HG03025 (cell line): Measurements from ENCODE around the gene CORO2A.
A peak's percentile ranks its signal among the peaks of the same experiment; 100 is the strongest.

Experiments used
- ATAC-seq: cut with Tn5 transposase; IDR thresholded peaks from one replicate; pipeline ENCODE4 v1.9.1; 2021; ENCODE audit warnings: mild to moderate bottlenecking, moderate library complexity; ENCODE audit not compliant: unreplicated experiment, low FRiP score

The CORO2A gene

DNA sequence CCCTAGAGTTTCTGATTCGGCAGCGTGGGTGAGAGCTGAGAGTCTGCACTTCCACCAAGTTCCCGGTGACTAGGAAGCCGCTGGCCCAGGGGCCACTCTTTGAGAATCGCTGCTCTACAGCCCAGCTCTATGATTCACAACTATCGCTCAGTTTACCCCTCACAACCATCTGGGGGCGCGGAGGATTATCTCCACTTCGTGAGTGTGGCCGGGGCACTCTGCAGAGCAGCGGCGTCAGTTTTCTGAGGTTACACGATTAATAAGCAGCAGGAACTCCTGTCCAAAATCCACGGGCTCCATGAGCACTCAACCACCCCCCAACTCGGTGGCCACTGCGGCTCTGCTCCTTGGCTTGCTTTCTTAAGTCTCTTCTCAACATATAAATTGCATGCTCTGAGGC is 19.3 kb downstream of the CORO2A start:
- no peak for ATAC-seq

DNA sequence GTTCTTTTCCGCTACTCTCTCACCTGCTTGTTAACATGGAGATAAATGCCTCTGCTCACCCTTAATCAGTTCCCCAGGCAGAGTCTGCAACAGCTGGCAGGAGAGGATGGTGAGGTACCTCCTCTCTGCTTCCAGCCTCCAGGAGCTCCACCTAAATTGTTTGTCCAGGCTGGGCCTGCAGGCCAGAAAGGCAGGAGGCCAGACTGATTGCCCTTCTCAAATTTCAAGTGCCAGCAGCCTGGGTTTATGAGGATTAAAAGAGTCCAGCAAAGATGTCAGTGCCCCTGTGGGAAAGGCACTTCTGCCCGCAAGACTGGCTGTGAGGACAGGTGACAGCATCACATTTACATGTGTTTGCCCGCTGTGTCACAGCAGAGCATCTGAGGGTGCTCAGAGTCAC is 19.8 kb downstream of the CORO2A start:
- no peak for ATAC-seq

DNA sequence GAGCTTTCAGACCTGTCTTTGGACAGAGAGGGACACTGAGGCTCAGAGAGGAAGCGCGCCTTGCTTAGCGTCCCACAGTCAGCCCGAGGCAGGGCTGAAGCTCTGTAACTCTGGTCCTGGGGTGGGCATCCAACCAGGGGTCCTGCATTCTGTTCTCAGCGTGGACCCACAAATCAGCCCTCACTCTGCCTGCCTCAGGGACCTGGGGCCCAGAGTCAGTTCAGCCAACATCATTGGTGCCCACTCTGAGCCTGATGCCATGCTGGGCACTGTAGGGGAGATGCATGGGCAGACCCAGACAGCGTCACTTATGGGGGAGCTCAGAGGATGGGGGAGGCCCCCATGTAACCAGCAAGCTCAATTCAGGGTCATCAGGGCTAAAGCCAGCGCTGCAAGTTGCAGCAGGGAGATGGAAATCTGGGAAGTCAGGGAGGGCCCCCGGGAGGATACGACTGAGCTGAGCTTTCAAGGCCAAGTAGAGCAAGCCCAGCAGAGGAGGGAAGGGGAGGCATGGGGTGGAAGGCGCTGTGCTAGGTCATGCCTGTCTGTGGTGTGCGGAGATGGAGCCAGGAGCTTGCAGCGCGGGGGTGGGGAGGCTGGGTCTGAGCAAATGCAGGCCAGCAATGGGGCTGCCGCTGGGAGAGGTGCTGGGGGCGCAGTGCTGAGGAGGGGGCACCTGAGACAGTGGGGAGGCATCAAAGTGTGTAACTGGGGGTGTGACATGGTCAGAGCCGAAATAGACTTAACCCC is 21.1 kb downstream of the CORO2A start:
- no peak for ATAC-seq

DNA sequence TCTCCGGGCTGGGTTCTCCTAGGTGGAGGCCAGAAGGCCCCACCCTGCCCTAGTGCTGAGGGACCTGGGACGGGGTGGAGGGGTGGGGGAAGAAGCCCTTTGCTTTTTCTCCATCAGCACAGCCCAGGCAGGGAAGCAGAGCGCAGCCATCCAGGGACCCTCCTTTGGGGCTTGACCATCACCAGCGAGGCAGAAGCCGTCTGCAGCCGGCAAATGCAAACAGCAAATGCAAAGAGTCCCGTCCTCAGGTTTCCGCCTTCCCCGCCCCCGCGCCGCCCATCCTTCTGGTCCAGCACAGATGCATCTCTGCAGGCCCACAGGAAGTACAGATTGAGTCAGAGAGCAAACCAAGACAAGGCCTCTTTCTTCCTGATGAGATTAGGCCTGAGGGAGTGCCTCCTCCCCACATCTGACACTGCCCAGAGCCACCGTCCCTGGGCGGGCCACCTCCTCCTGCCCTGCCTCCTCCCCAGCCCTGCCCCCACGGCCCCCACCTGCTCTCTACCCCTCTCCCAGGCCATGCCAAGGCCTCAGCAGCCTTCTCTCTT is 23.4 kb downstream of the CORO2A start:
- ATAC-seq, result peak; percentile 93

DNA sequence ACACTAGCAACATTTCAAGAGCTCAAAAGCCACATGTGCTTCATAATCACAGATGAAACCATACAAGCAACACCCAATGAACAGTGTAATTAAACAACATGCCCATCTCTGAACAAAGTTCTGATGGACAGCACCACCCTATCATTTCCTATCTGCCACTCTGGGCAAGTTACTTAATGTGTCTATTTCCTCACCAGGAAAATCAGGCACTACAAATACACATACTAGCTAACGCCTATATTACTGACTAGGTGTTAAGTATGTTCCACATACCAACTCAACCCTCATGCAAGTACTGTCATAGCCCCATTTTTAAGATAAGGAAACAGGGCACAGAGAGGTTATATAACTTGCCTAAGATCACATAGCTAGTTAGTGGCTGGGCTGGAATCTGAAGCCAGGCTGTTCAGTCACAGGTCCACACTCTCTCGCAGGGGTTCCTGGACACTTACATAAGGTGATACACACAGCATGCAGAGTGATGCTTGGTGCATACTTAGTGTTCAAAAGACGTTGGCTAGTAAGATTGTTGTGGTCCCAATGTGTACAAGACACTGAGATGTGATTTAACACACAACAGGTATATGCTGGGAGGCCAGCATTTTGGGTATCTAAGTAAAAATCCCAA is 24.2 kb downstream of the CORO2A start:
- ATAC-seq, result no peak

DNA sequence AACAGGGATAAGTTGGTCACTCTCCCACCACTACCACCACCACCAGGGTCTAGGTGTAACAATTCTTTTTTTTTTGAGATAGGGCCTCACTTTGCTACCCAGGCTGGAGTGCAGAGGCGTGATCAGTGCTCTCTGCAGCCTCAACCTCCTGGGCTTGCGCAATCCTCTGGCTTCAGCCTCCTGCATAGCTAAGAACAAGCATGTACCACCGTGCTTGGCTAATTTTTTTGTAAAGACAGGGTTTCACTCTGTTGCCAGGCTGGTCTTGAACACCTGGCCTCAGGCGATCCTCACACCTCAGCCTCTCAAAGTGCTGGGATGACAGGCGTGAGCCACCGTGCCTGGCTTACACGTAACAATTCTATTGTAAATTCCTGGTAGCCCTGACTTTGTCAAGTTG is 27.5 kb downstream of the CORO2A start:
- no peak for ATAC-seq

DNA sequence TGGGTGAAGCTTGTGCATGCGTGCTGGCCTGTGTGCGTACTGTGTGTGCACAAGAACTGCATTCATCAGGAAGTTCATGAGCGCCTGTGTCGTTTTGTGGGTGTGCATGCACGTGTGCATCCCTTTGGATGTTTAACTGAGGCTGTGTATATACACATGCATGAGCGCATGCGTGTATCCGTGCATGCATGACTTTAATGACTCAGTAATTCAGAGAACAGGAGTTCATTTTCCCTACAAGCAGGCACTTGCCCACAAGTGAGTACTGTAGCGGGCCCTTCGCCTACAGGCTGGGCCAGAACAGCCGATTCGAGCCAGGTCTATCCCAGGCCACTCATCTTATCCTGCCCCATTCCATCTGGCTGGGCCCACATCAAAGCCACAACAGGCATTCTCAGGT is 29.8 kb downstream of the CORO2A start:
- ATAC-seq, result no peak

DNA sequence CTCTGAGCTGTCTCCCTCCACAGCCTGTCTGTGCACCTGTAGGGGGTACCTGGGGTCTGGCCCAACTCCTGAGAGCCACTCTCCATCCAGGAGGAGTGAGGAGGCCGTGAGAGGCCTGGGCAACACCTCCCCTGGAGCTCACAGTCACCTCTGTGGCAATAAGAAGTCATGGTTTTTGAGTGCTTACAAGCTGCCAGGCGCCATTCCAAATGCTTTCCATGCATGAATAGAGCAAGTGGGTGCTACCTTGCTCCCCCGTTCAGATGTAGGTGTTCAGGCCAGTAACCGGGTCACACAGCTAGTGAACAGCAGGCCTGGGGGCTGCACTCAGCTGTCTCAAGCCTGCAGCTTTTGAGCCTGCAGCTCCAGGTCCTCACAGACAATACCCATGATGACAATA is 30.6 kb downstream of the CORO2A start:
- no peak for ATAC-seq

DNA sequence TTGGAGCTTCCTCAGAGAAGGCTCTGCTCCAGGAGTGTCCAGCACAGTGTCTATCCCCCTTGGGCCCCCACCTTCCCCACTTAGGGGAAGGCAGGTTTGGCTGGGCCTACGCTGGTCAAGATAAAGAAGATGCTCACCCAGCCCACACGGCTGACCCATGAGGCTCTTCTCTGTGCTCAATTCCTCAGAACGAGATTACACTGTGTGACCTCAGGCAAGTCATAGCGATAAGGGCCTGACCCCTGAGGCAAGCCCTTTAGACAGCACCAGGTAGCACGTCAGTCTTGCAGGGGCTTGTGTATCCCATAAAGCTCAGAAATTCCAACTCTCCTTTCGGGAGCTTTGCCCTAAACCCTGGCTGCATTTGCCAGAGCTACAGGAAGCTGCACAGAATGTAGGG is 32.6 kb downstream of the CORO2A start:
- no peak for ATAC-seq

DNA sequence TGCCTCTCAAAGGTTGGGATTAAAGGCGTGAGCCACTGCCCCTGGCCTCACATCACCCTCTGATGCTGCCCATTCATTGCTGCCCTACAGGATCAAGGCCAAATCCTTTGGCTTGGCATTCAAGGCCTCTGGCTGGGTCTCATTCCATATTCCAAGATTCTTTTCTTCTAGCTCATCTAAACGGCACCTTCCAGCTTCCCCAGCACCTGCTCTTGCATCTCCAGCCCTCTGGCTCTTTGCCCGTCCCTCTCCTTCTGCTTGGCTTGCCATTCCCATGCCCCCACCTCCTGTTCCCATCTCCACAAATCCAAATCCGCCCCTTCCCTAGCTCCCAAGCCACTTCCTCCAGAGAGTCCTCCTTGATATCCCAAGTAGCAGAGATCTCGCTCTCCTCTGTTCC is 33.1 kb downstream of the CORO2A start:
- ATAC-seq, result no peak

DNA sequence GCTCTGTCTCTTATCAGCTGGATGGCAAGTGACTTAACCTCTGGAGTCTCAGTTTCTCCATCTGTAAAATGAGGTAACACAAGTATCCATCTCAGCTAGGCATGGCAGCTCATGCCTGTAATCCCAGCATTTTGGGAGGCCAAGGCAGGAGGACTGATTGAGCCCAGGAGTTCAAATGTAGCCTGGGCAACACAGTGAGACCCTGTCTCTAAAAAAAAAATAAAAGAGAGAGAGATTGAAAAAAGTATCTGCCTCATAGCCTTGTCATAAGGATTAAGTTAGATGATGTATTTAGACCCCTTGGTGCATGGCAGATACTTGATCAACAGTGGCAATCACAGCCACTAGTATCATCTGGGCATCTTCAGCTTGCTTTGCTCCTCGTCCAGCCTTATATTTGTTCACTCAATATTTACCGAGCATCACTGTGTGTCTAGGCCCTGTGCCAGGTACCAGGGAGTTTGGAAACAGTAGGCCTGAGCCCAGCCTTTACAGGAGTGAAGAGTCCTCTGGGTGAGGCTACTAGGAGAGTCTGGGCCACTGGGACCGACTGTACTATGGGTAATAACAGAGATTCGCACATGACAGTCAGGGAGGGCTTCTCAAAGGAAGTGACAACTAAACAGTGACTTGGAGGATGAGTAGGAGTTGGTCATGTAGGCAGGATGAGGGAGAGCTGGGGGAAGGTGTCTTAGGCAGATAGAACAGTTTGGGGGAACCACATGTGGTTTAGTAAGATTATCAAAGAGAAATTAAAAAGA is 34.2 kb downstream of the CORO2A start:
- ATAC-seq, result no peak

DNA sequence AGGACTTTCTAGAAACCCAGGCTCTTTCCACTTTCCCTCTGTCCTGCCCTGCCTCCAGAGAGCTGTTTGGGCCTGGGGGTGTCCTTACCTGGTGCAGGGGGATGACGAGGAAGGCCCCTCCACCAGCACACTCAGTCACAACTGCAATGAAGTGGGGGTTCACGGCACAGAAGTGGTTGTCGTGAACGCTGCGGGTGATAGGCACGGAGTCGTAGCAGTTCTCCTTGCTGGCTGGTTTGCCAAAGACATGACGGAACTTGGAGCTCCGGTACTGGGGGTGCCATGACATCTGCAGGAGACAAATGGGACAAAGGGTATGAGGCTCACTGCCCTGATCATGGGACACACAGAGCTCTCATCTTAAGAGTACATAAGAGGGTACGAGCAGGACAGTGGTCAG is 35.1 kb downstream of the CORO2A start:
- no peak for ATAC-seq

DNA sequence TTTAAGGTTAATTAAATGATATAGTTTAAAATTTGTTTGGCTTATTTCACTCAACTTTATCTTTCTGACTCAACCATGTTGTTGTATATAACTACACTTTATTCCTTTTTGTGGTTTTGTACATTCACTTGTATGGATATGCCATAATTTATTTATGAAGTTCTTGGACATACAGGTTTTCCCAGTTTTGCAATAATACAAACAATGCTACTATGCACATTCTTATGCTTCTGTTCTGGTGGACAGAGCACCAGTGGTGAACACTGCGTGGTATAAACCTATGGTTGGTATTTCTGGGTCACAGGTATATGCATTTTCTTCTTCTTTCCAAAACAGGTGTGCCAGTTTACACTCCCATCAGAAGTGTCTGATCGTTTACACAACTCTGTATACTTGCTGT is 37.8 kb downstream of the CORO2A start:
- ATAC-seq, result no peak

DNA sequence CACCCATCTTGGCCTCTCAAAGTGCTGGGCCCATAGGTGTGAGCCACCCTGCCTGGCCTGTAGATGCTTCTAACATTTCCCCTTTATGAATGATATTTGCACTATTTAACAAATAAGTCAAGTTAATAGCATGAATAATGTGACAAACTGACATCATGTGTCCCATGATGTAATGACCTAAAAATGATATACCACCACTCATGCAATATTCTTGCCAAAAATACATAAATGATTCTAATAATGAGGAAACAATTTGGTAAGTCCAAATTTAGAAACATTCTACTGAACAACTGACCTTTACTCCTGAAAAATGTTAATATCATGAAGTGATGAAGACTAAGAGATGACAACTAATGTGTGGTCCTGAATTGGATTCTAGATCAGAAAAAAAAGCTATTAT is 39.9 kb downstream of the CORO2A start:
- no peak for ATAC-seq

DNA sequence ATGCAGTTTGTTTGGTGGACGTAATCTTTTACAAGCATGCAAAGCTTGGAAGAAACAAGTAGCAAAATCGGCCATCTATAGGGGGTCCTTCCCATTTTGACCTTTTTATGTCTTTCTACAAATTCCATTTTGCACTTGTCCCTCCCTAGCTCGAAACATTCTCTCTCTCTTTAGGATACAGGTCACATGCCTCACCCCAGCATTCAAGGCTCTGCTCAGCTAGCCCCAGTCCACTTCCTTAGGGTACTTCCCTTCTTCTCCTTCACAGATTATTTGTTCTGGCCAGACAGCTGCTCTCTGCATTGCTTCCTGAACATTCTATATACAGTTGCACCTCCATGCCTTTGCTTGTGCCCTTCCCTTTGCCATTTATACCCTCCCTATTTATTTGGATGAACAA is 41.7 kb downstream of the CORO2A start:
- no peak for ATAC-seq

DNA sequence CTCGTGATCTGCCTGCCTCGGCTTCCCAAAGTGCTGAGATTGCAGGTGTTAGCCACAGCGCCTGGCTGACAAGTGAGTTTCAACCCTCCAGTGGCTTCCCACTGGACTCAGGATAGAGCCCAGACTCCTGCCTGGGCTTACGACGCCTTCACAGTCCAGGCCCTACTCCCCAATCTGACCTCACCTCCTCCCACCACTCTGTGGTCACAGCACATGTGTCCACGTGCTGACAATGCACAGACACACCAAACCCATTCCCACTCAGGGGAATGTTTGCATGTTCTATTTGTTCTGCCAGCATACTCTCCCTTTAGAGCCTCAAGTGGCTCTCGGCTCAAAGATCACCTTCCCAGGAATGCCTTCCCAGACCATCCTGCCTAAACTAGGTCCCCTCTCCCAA is 42.3 kb downstream of the CORO2A start:
- ATAC-seq, result no peak

DNA sequence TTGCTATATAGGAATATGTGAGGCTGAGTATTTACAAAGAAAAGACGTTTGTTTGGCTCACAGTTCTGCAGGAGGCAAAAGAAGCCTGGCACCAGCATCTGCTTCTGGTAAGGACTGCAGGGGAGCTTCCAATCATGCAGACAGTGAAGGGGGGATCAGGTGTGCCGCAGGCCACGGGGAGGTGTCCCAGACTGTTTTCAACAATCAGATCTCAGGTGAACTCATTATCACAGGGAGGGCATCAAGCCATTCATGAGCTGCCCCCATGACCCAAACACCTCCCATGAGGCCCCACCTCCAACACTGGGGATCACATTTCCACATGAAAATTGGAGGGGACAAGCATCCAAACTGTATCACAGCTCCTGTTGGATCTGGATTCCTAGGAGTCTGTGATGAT is 43.0 kb downstream of the CORO2A start:
- ATAC-seq, result no peak

DNA sequence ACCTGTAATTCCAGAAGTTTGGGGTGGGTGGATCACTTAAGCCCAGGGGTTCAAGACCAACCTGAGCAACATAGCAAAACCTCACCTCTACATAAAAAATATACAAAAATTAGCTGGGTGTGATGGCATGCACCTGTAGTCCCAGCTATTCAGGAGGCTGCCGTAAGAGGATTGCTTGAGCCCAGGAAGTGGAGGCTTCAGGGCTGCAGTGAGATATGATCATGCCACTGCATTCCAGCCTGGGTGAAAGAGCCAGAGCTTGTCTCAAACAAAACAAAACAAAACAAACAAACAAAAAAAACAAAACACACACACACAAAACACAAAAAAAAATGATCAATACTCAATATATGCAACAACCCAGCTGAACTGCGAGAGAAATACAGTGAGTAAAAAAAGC is 44.0 kb downstream of the CORO2A start:
- ATAC-seq, result no peak

DNA sequence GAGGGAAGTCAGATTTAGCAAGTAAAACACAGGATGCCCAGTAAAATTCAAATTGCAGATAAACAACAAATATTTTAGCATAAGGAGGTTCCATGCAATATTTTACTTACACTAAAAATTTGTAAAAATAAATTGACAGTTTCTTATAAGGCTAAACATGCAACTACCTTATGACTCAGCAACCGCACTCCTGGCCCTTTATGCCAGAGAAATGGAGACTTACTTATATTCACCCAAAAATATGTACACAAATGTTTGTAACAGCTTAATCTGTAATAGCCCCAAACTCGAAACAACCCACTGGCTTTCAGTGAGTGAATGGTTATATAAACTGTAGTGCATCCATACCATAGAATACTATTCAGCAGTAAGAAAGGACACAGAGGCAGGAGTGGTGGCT is 44.9 kb downstream of the CORO2A start:
- ATAC-seq, result no peak

DNA sequence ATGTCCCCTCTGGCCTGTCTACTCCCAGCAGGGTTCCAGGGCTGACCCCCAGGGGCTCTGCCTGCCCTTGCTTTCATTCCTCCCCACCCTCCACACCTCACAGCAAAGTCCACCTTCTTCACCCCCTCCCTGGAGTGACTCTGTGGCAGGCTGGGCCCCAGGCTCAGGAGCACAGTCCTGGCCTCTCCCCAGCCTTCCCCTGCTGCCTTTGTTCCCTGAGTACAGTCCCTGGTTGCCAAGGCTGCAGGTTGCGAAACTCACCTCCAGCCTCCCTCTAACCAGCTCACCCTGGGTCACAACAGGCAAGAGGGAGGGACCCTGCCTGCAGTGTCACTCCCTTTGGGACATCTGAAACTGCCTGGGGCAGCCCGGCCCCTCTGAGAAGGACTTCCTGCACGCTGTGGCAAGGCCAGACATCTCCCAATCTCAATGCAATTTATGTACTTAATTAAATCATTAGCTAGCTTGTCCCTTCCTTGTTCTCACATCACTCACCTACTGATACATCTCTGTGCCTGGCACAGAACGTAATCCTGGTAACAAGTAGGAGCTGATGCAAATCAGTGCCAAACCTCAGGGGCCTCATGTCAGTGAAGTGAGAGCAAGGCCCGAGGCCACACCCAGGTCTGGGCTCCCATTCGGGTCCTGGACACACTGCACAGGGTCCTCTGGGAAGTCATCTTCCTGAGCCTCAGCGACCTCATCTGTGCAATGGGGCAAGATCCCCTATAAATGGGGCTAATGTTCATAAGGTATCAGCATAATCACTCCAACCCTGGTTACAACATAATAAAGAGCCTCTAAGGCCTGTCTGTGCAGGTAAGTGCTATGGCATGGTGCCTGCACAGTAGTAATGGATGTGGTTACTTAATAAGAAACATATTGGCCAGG is 46.1 kb downstream of the CORO2A start:
- no peak for ATAC-seq

DNA sequence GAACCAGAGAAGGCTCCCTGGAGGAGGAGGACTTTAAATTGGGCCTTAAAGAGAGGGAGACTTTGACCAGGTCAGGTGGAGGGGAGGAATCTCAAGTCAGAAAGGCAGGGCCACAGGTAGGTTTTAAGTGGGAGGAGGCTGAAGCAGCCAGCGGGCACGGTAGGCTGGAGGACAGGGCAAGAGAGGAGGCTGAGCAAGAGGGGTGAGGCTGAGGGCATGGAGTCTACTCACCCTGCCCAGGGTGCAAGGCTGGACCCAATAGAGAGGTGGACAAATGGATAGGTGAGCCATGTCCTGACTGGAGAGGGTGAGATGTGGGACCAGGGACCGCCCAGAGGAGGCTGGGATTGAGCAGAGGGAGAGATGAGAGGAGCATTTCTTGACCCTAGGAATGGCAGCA is 47.8 kb downstream of the CORO2A start:
- no peak for ATAC-seq
